H9 (cell line): ENCODE results near the gene GTF2H4. TPM values are rescaled to one million over a fixed set of nuclear protein-coding genes. Genes with fewer than 3 reads are reported as not detected.
"Not testable (repeated sequence)": the region's sequence is repeated elsewhere in the genome, so short reads cannot be mapped to it uniquely, and the experiment has no call there.

Source experiments
- DNase-seq: peaks from one replicate; pipeline ENCODE4 v3.0.0-alpha.2; 2017
- H2AFZ ChIP-seq: one replicate; pipeline ENCODE4 v1.6.1; 2013; ENCODE audit warnings: mild to moderate bottlenecking, low read length, control low read depth, moderate library complexity
- H2AK5ac ChIP-seq: 2 replicates; pipeline ENCODE4 v1.6.1; 2013; ENCODE audit warnings: low read length, control low read depth, mixed read lengths; ENCODE audit not compliant: insufficient read length
- H2BK120ac ChIP-seq: one replicate; pipeline ENCODE4 v1.6.1; 2013; ENCODE audit warnings: low read depth, mild to moderate bottlenecking, low read length, control low read depth, inconsistent platforms; ENCODE audit not compliant: poor library complexity, severe bottlenecking
- H2BK12ac ChIP-seq: 2 replicates; pipeline ENCODE4 v1.6.1; 2013; ENCODE audit warnings: low read length, control low read depth, mixed read lengths, low read depth; ENCODE audit not compliant: insufficient read length
- H2BK15ac ChIP-seq: 2 replicates; pipeline ENCODE4 v1.6.1; 2013; ENCODE audit warnings: low read depth, low read length, control low read depth
- H2BK20ac ChIP-seq: one replicate; pipeline ENCODE4 v1.6.1; 2013; ENCODE audit warnings: low read depth, mild to moderate bottlenecking, low read length, control low read depth, inconsistent platforms; ENCODE audit not compliant: poor library complexity, severe bottlenecking
- H2BK5ac ChIP-seq: 2 replicates; pipeline ENCODE4 v1.6.1; 2013; ENCODE audit warnings: low read length, control low read depth, mixed read lengths; ENCODE audit not compliant: insufficient read length
- H3K14ac ChIP-seq: 2 replicates; pipeline ENCODE4 v1.6.1; 2013; ENCODE audit warnings: low read length, control low read depth; ENCODE audit not compliant: insufficient read depth
- H3K18ac ChIP-seq: 2 replicates; pipeline ENCODE4 v1.6.1; 2013; ENCODE audit warnings: low read depth, mild to moderate bottlenecking, mixed read lengths, low read length, control low read depth; ENCODE audit not compliant: insufficient read length
- H3K23ac ChIP-seq: 2 replicates; pipeline ENCODE4 v1.6.1; 2013; ENCODE audit warnings: low read length, control low read depth, mixed read lengths, low read depth; ENCODE audit not compliant: insufficient read length
- H3K23me2 ChIP-seq: 2 replicates; pipeline ENCODE4 v1.6.1; 2013; ENCODE audit warnings: low read depth, mild to moderate bottlenecking, mixed read lengths, low read length, control low read depth; ENCODE audit not compliant: insufficient read length, poor library complexity, severe bottlenecking
- H3K27ac ChIP-seq: 2 replicates; pipeline ENCODE4 v1.5.1; 2013; ENCODE audit warnings: low read length, control low read depth, mixed read lengths, low read depth; ENCODE audit not compliant: insufficient read length
- H3K27me3 ChIP-seq: 2 replicates; pipeline ENCODE4 v1.6.1; 2013; ENCODE audit warnings: low read length, control low read depth, inconsistent platforms; ENCODE audit not compliant: insufficient read depth
- H3K4ac ChIP-seq: 2 replicates; pipeline ENCODE4 v1.6.1; 2013; ENCODE audit warnings: low read depth, mild to moderate bottlenecking, control low read depth, inconsistent platforms, low read length, moderate library complexity
- H3K4me1 ChIP-seq: 2 replicates; pipeline ENCODE4 v1.6.1; 2013; ENCODE audit warnings: low read length, control low read depth, inconsistent platforms; ENCODE audit not compliant: insufficient read depth
- H3K4me2 ChIP-seq: 2 replicates; pipeline ENCODE4 v1.6.1; 2013; ENCODE audit warnings: low read length, control low read depth, mixed read lengths; ENCODE audit not compliant: insufficient read length, insufficient read depth
- H3K56ac ChIP-seq: 2 replicates; pipeline ENCODE4 v1.6.1; 2013; ENCODE audit warnings: low read depth, mild to moderate bottlenecking, mixed read lengths, low read length, control low read depth; ENCODE audit not compliant: insufficient read length
- H3K79me1 ChIP-seq: 2 replicates; pipeline ENCODE4 v1.6.1; 2013; ENCODE audit warnings: low read depth, mild to moderate bottlenecking, moderate library complexity, low read length, control low read depth, inconsistent platforms; ENCODE audit not compliant: insufficient read depth, poor library complexity, severe bottlenecking
- H3K79me2 ChIP-seq: 2 replicates; pipeline ENCODE4 v1.6.1; 2013; ENCODE audit warnings: low read length, control low read depth, inconsistent platforms; ENCODE audit not compliant: insufficient read depth
- H3K9ac ChIP-seq: 2 replicates; pipeline ENCODE4 v1.6.1; 2013; ENCODE audit warnings: low read length, control low read depth, mixed read lengths; ENCODE audit not compliant: insufficient read length; ENCODE audit errors: extremely low read depth
- H3K9me3 ChIP-seq: one replicate; pipeline ENCODE4 v1.6.1; 2013; ENCODE audit warnings: low read depth, low read length, inconsistent platforms; ENCODE audit not compliant: control insufficient read depth
- H3T11ph ChIP-seq: one replicate; pipeline ENCODE4 v1.6.1; 2013; ENCODE audit warnings: mild to moderate bottlenecking, low read length, control low read depth, inconsistent platforms
- H4K20me1 ChIP-seq: one replicate; pipeline ENCODE4 v1.6.1; 2013; ENCODE audit not compliant: control insufficient read depth, insufficient read length, insufficient read depth
- H4K5ac ChIP-seq: 2 replicates; pipeline ENCODE4 v1.6.1; 2013; ENCODE audit warnings: low read depth, mild to moderate bottlenecking, mixed read lengths, low read length, control low read depth; ENCODE audit not compliant: insufficient read length
- H4K8ac ChIP-seq: replicated peaks from 2 replicates; pipeline ENCODE4 v1.6.1; 2013; ENCODE audit warnings: low read length, control low read depth, mixed read lengths, low read depth; ENCODE audit not compliant: insufficient read length
- H4K91ac ChIP-seq: 2 replicates; pipeline ENCODE4 v1.6.1; 2013; ENCODE audit warnings: low read depth, mild to moderate bottlenecking, moderate library complexity, mixed read lengths, low read length, control low read depth; ENCODE audit not compliant: insufficient read length
- H3K27ac Mint-ChIP-seq, 3 experiments: 2 replicates in 2 of 3; 3 replicates in 1 of 3; pipeline ENCODE4 v1.8.0; 2020 to 2021; ENCODE audit warnings: mixed read lengths in 3 of 3, mild to moderate bottlenecking in 1 of 3, moderate library complexity in 1 of 3
- H3K27me3 Mint-ChIP-seq: 2 replicates; pipeline ENCODE4 v1.8.0; 2021; ENCODE audit warnings: low read depth, mild to moderate bottlenecking, moderate library complexity, mixed read lengths
- H3K36me3 Mint-ChIP-seq, 3 experiments: 2 replicates in 2 of 3; 3 replicates in 1 of 3; pipeline ENCODE4 v1.8.0; 2020 to 2021; ENCODE audit warnings: low read depth in 3 of 3, mixed read lengths in 3 of 3; ENCODE audit not compliant: insufficient read depth in 1 of 3
- H3K4me1 Mint-ChIP-seq, 2 experiments: 2 replicates each; pipeline ENCODE4 v1.8.0; 2020; ENCODE audit warnings: mixed read lengths in 2 of 2
- H3K4me3 Mint-ChIP-seq, 2 experiments: 2 replicates in 1 of 2; 3 replicates in 1 of 2; pipeline ENCODE4 v1.8.0; 2020 to 2021; ENCODE audit warnings: mild to moderate bottlenecking in 2 of 2, mixed read lengths in 2 of 2, moderate library complexity in 1 of 2
- H3K9me3 Mint-ChIP-seq, 2 experiments: 2 replicates in 1 of 2; 3 replicates in 1 of 2; pipeline ENCODE4 v1.8.0; 2020; ENCODE audit warnings: mild to moderate bottlenecking in 2 of 2, mixed read lengths in 2 of 2, moderate library complexity in 1 of 2
- CTCF ChIP-seq: fragments of 200-600 bp; sonication (generic); conservative IDR thresholded peaks from 3 replicates; pipeline ENCODE4 v1.8.0; 2021; ENCODE audit warnings: antibody characterized with exemption, mild to moderate bottlenecking
- WGBS: extraction: QIAGEN DNeasy Blood & Tissue Kit; methylation state at CpG from one replicate; pipeline ENCODE4 v1.1.7; 2013; ENCODE audit warnings: missing lambda C conversion rate, low lambda C conversion rate, mixed read lengths; ENCODE audit not compliant: insufficient read length; ENCODE audit errors: extremely low coverage; 5-methylcytosine and 5-hydroxymethylcytosine counted together
- total RNA-seq: library from RNA; stranded (reverse); gene quantifications from 2 replicates; pipeline ENCODE4 v1.2.1, GENCODE V29; 2021

Gene GTF2H4
- total RNA-seq, 1 experiment from 2014 or later = 60.8 TPM

- Histone ChIP-seq H2AFZ (no peak overlapping the region), H3T11ph (no peak overlapping the region), H3K4ac (no peak overlapping the region), H3K4me1 (peaks cover 3% of the 10 kb centered on the region; the same call in 1 of the 2 replicates), H4K20me1 (no peaks in the 10 kb centered on the region), H4K91ac (no peak overlapping the region), H3K14ac (no peak overlapping the region), H2AK5ac (no peak overlapping the region), H2BK120ac (no peak overlapping the region), H3K27ac (no peak overlapping the region), H2BK20ac (no peak overlapping the region), H4K8ac (no peak overlapping the region), H3K4me2 (no peak overlapping the region), H3K9ac (no peak overlapping the region), H3K23ac (no peak overlapping the region), H3K27me3 (no peaks in the 10 kb centered on the region), H2BK5ac (no peak overlapping the region), H3K9me3 (peaks cover 8% of the 10 kb centered on the region), H2BK12ac (no peak overlapping the region), H2BK15ac (no peak overlapping the region), H3K18ac (no peak overlapping the region), H3K56ac (no peak overlapping the region), H3K79me1 (no peaks in the 10 kb centered on the region), H3K79me2 (no peaks in the 10 kb centered on the region), H4K5ac (no peak overlapping the region), H3K23me2 (no peaks in the 10 kb centered on the region)
- H3K27ac Mint-ChIP-seq = no peak overlapping the region; a peak in 1 of 7 replicates
- peaks cover 20 to 25% of the 10 kb centered on the region in 2 experiments for H3K4me1 Mint-ChIP-seq
- WGBS = no CpG with 5 or more reads among the region's 2 CpGs
- no peak for DNase-seq
- H3K36me3 Mint-ChIP-seq = peaks cover 34 to 64% (median 36%) of the 10 kb centered on the region in 3 experiments
- peaks cover 53 to 62% of the 10 kb centered on the region in 2 experiments for H3K9me3 Mint-ChIP-seq
- H3K4me3 Mint-ChIP-seq = no peak overlapping the region
- H3K27me3 Mint-ChIP-seq = peaks cover 3% of the 10 kb centered on the region
- TF ChIP-seq CTCF = no peak
Measured at GRCh38 chr6:30873137-30873640, 34.8 kb upstream of the GTF2H4 start.

- H3K4ac ChIP-seq, H3K4me3 Mint-ChIP-seq, H2AK5ac ChIP-seq, H2AFZ ChIP-seq, H4K91ac ChIP-seq, H3K27ac ChIP-seq, H2BK15ac ChIP-seq, H4K8ac ChIP-seq, H3K9ac ChIP-seq, H2BK20ac ChIP-seq, H3K9me3 ChIP-seq, H3K4me2 ChIP-seq, H3K18ac ChIP-seq, H4K5ac ChIP-seq, H2BK5ac ChIP-seq, H3K14ac ChIP-seq, H4K20me1 ChIP-seq, H3K27ac Mint-ChIP-seq, H3K4me1 ChIP-seq, H3K79me2 ChIP-seq, DNase-seq, H2BK12ac ChIP-seq, H3T11ph ChIP-seq, H3K27me3 ChIP-seq, H3K27me3 Mint-ChIP-seq, H3K23me2 ChIP-seq, H2BK120ac ChIP-seq, H3K79me1 ChIP-seq, H3K56ac ChIP-seq, H3K23ac ChIP-seq: not testable (repeated sequence)
- peaks cover 29 to 58% (median 31%) of the 10 kb centered on the region in 3 experiments for H3K36me3 Mint-ChIP-seq
- H3K4me1 Mint-ChIP-seq = peaks cover 26 to 31% of the 10 kb centered on the region in 2 experiments
- no CpG with 5 or more reads among the region's 3 CpGs for WGBS
- H3K9me3 Mint-ChIP-seq = peaks cover 48 to 57% of the 10 kb centered on the region in 2 experiments
Measured at GRCh38 chr6:30873795-30874194, 34.2 kb upstream of the GTF2H4 start.
